Measurements from ENCODE around the gene UBA6. TPM values are rescaled to one million over a fixed set of nuclear protein-coding genes. Genes with fewer than 3 reads are reported as not detected.
A peak's percentile ranks its signal among the peaks of the same experiment; 100 is the strongest.

UBA6 gene
- total and polyA plus RNA-seq, 2 of the 4 experiments (the other 2 are of a cell fraction), result 29.2 to 268 TPM

DNA sequence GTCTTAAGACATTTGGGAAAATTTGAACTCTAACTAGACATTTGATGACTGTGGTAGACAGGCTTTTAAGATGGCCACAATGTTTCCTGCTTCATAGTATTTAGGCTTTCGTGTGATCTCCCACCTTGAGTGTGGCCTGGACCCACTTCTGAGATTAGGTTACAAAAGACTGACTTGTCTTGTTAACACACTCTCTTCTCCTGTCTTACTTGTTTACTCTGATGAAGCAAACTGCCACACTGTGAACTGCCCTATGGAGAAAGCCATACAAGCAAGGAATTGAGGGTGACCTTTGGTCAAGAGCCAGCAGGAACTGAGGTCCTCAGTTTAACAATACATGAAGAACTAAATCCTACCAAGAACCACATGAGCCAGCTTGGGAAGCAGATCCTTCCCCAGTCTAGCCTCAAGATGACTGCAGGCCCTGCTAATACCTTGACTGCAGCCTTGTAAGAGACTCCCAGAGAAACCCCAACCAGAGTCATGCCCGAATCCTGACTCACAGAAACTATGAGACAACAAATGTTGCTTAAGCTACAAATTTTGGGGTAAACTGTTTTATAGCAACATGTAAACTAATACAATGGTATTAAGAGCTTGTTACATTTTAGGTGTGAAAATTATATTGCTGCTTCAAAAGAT, 20.3 kb downstream of the UBA6 start:
- BruUV-seq (replicated peaks), result no TSS peak
- Histone ChIP-seq H3K9me3 (ENCODE audit: control insufficient read depth, insufficient read depth, low read length) (no peaks in the 10 kb centered on the region), H3K4me1 (ENCODE audit: control insufficient read depth, insufficient read depth, low read length) (peaks cover 6% of the 10 kb centered on the region), H4K5ac (ENCODE audit: low read depth, low read length) (no peak overlapping the region), H3K4me3 (ENCODE audit: insufficient read depth, low read depth, low read length) (no peak overlapping the region), H3K36me3 (ENCODE audit: control insufficient read depth, insufficient read depth, low read length) (peaks cover 10% of the 10 kb centered on the region), H3K56ac (ENCODE audit: extremely low read depth, insufficient read depth, low read length) (no peak overlapping the region), H2AK9ac (replicated peaks; ENCODE audit: low read depth, low read length, poor library complexity) (no peak overlapping the region), H3K14ac (replicated peaks; ENCODE audit: low read depth, low read length) (0 out of 2 replicates have a peak overlapping the region, but pooled peaks have one; percentile 17), H2BK120ac (ENCODE audit: low read depth, low read length) (no peak overlapping the region), H3K79me1 (ENCODE audit: low read depth in 1 of 2, low read length in 2 of 2) (peaks cover 15 to 29% of the 10 kb centered on the region in 2 experiments), H4K20me1 (ENCODE audit: insufficient read depth, low read length) (peaks cover 2% of the 10 kb centered on the region), H3K27me3 (ENCODE audit: control insufficient read depth, insufficient read depth, low read length) (no peaks in the 10 kb centered on the region), H3K18ac (ENCODE audit: low read depth, low read length) (no peak overlapping the region), H3K4me2 (ENCODE audit: low read depth, low read length) (no peak overlapping the region), H2AK5ac (ENCODE audit: low read depth, low read length) (no peak overlapping the region), H4K8ac (ENCODE audit: low read depth in 2 of 2, low read length in 2 of 2) (no peak overlapping the region), H3K23ac (ENCODE audit: low read depth, low read length) (no peak overlapping the region), H2BK5ac (ENCODE audit: low read depth, low read length, poor library complexity, severe bottlenecking) (no peak overlapping the region), H2BK15ac (ENCODE audit: low read depth, low read length) (no peak overlapping the region), H4K91ac (ENCODE audit: insufficient read depth, low read depth, low read length) (no peak overlapping the region), H3K27ac (ENCODE audit: insufficient read depth, low read length) (no peak overlapping the region), H3K9ac (ENCODE audit: low read depth, low read length) (no peak overlapping the region), H2AFZ (replicated peaks; ENCODE audit: low read length, poor library complexity) (no peak overlapping the region), H3K4ac (ENCODE audit: low read depth, low read length) (no peak overlapping the region), H3K9me1 (ENCODE audit: insufficient read depth, low read length) (peaks cover 5% of the 10 kb centered on the region), H2BK20ac (ENCODE audit: low read depth, low read length) (no peak overlapping the region)
- dilution Hi-C loops (cut with HindIII; ENCODE audit: low sequenced_read_pairs, unreplicated experiment), result no loop called here
- in situ Hi-C loops (cut with MboI; ENCODE audit: low sequenced_read_pairs), result no loop called here
- intact Hi-C loops (cut with micrococcal nuclease), result no loop called here
- ATAC-seq (ENCODE audit: low read depth), result peak; percentile 48; the same call in 1 of the 2 replicates
- WGBS, 2 experiments (ENCODE audit: extremely low coverage in 2 of 2, insufficient read length in 1 of 2), result 100% methylated on average over 1 of the region's 2 CpGs; no CpG with 5 or more reads in 1 of the 2 experiments
- ChIA-PET POLR2A (ENCODE audit: unreplicated experiment) (no interaction called here), CTCF (no interaction called here)
- TF ChIP-seq CEBPB (IDR thresholded peaks at IDR 0.05; ENCODE audit: low read depth, low read length), result peak; percentile 49; the same call in 1 of the 2 replicates
- TF ChIP-seq SMC3 (IDR thresholded peaks at IDR 0.05; ENCODE audit: low read depth, low read length), result no peak
- DNase-seq, result peak; percentile 31
